GM18508 (cell line): ENCODE measurements around the gene SFI1.
"Not testable (repeated sequence)": the region's sequence is repeated elsewhere in the genome, so short reads cannot be mapped to it uniquely, and the experiment has no call there.

ENCODE experiments used
- ATAC-seq: cut with Tn5 transposase; IDR thresholded peaks from one replicate; pipeline ENCODE4 v1.9.1; 2021; ENCODE audit warnings: moderate number of reproducible peaks; ENCODE audit not compliant: insufficient read depth, unreplicated experiment

SFI1 gene

DNA sequence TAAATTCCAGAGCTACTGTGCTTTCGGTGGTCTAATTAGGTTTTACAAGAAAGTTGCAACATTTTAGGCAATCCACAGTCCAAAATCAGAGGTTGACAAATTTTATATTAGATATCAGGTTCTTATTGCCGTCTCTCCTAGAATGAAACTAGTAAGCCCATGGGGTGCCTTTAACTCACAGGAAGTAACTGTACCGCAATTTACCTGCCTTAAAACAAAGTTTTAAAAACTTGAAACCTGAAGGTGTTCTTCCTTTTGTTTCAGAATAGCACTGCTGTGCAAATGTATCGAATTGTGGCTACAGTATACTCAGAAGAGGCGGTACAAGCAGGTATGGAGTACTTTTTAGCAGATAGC is 88.4 kb downstream of the SFI1 start:
- ATAC-seq = no peak

DNA sequence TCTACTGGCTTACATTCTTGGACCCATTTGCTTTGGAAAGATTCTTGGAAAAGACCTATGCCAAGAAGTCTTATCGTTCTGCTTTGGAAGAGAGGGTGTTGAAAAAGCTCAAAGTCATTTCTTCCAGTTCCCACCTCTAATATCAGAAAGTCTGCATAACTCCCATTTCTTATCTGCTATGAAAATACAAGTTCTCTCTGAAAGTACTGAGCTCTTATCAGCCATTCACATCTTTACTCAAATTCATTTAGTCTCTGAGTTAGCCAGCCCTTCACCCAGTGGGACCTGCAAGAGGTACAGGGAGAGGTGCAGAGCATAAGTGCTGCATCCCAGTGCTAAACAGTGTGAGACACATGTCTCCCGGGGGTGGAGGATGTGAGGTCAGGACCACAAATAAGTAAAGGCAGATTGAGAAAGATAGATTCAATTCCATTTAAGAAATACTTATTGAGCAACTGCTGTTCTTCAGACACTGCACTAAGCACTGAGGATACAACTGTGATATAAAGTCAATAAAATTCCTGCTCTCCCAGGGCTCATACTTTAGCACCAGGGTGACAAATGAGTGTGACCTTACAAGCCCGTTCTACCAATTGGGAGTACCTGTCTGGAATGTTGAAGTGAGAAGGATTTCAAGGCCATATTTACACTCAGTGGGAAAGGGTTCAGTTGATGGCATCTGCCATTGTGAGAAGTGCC is 89.0 kb downstream of the SFI1 start:
- ATAC-seq = no peak

DNA sequence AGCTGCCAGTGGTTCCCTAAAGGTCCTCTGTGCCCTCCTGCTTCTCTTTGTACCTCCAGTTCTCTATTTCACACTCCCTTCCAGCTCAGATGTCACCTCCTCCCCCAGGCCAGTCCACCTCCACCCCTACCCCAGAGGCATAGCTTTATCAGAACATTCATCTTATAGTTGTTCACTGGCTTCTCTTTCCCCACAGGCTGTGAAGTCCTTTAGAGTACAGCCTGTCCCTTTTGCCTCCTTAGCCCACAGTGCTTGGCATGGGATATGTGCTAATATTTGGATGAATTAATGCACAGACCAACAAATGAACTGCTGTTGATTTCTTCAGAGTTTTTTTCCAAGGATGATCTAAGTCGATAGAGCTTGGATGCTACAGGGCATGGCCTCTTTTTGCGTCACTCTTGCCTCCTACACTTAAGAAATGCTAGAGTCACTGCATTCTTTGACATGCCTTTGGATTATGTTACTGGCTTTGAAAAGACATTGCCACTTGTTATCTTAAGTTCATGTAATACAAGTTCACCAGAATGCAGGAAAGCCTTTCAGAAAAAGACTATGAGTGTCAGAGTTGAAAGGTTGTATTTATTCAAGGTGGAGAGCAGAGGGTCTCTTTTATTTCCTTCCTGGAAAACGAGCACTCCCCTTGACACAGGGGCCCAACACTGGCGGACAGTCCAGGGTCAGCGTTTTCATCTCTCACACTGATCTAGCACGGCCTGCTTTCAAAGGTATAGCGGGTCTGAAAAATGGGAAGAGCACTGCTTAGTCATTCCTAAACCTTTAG is 90.0 kb downstream of the SFI1 start:
- no peak for ATAC-seq

DNA sequence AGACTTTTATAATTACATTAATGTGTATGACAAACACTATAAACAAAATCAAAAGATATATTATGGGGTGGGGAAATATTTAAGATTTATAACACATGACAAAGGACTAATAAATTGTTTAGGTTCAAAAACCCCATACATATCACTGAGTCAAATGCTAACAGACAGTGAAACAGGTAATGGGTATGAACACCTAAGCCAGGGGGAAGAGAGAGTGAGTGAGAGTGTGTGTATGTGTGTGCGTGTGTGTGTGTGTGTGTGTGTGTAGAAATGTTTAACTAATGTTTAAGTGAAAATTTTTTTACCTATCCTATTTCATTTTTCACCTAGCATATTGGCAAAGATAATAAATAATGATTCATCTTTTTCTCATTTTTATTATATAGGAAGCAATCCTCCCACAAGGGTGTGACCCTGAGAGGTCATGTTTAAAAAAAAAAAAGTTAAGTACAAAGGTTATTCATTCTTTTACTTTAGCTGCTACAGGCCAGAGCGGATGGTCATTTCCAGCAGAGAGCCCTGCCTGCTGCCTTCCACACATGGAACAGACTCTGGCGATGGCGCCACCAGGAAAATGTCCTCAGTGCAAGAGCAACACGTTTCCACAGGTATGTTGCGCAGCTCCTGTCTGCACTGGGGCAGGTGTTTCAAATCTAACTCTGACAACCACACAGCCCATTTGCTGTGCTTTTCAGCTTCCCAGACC is 92.8 kb downstream of the SFI1 start:
- ATAC-seq = no peak

DNA sequence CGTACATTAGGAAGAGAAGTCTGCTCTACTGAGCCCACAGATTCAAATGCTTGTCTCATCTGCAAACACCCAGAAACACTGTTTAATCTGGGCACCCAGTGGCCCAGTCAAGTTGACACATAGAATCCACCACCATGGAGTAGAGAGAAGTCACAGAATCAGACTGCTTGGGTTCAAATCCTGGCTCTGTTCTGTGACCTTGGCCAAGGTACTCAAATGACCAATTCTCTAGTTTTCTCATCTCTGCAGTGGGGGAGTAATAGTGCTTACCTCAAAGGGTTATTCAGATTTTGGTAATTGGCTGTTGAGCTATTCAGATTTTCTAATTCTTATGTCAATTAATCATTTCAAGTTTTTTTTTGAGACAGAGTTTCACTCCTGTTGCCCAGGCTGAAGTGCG is 93.8 kb downstream of the SFI1 start:
- ATAC-seq = not testable (repeated sequence)

DNA sequence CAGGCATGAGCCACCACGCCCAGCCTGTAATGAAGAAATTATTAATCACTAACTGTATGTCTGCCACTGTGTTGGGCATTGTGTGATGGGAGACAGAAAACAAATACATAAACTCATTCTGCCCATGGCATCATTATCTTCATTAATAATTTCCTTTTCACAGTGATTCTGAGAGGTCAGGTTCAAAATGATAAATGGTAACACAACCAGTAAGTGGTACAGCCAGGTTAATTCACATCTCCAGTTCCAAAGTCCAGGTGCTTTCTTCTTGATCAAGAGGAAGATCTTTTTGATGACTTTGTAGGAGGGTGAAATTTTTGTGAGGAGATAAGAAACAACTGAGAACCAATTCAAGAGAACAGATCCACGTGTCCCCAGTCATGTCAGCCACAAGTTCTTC is 98.9 kb downstream of the SFI1 start:
- ATAC-seq = no peak

DNA sequence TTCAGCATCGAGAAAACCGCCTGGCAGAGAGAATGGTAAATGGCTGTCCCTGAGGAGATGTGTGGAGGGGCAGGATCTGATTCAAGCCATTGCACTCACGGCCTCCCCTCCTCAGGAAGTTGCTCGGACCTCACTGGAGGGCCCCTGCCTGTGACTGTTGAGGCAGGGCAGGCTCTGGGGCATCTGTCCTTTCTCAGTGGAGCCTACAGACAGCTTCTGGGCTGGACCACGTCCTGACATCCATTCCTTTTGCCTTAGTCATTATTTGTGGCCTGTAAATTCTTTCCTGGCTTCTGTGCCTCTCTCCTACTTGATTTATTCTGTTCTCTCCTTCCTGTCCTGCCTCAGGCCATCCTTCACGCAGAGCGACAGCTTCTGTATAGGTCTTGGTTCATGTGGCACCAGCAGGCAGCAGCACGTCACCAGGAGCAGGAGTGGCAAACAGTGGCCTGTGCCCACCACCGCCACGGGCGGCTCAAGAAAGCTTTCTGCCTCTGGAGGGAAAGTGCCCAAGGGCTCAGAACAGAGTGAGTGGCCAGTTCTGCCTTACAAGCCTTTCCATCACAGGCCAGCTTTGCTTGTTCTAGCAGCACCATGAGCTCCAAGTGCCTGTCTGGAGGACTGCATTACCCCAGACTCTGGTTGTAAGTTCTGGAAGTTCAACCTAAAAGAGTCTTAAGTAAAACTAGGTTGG is 106.1 kb downstream of the SFI1 start:
- no peak for ATAC-seq

DNA sequence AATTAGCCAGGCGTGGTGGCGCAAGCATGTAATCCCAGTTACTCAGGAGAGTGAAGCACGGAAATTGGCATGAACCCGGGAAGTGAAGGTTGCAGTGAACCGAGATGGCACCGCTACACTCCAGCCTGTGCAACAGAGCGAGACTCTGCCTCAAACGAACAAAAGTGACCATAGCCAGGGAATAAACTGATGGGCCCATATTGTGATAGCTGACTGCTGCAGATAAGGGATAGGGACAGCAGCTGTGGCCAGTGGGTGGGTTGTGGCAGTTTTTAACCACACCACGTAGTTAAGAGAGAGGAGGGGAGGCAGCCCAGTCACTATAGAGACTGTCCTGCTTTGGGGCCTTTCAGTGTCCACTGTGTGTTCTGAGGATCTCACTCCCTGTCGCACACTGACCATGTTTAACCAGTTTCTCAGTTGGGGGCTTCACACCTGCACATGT is 106.8 kb downstream of the SFI1 start:
- no peak for ATAC-seq

DNA sequence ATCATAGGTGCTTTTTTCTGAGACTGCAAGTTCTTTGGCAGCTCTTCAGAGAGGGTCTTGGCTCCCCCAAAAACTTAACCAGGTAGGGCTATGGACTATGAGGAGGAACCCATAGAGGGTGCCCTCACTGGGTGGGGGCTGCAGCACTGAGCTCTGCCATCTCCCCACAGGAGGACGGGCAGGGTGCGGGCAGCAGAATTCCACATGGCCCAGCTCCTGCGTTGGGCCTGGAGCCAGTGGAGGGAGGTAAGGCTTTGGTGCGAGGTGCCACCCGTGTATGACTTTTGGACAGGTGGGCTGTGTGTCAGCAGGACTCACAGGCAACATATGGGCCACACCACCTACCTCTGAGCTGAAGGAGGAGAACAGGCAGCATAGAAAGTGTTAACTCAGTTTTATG is 107.2 kb downstream of the SFI1 start:
- ATAC-seq = no peak

DNA sequence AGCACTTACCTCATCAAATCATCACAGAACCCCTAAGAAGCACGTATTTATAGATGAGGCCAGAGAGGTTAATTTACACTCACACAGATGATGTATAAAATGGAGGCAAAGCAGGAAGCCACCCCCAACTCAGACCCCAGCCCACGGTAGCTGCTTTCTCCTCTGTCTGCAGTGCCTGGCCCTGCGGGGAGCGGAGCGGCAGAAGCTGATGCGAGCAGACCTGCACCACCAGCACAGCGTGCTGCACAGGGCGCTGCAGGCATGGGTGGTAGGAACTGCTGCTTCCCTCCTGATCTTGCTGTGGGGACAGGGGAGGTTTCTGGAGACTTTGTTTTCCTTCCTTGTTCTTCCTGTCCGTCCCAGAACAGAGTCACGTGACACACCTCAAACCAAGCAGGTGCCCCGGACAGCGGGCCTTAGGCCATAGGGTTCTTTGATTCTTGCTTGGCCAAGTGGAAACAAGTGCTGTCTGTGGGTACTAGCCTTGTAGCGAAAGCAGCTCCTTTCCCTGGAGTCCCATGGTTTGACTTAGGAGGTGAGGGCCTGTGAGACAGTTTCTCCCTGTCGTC is 107.9 kb downstream of the SFI1 start:
- no peak for ATAC-seq

DNA sequence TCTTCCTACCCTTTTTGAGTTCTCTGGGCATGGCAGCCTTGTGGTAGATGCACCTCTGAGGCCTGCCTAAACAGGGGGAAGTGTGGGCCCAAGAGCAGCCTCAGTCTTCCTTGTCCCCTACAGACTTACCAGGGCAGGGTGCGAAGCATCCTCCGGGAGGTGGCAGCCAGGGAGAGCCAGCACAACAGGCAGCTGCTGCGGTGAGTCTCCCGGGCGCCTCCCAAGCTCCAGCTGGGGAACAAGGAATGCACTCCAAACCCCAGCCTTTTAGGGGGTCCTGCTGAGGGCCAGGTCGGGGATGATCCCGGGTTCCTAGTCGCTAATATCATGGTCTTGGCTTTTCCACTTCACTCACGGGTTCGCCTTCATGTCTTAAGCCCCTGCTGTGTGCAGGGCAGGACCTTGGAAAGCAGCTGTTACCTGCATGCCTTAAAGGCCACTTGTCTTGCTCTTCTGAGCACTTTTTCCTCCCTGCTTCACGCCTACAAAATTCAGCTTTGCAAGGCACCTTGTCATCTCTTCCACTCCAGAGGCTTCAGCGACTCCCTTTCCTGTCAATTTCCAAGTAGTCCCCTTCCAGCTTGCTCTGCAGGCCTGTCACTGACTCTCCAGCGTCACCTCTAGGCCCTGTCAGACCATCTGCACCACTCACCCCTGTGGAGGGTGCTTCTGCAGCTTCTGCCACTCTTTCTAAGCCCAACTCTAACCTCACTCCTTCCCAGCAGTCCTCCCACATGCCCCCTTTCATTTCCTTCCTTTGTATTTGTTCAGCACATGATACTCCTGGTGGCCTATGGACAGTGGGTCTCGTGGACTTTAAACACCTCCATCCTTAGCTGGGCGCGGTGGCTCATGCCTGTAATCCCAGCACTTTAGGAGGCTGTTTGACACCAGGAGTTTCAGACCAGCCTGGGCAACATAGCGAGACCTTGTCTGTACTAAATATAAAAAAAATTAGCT is 108.7 kb downstream of the SFI1 start:
- no peak for ATAC-seq

DNA sequence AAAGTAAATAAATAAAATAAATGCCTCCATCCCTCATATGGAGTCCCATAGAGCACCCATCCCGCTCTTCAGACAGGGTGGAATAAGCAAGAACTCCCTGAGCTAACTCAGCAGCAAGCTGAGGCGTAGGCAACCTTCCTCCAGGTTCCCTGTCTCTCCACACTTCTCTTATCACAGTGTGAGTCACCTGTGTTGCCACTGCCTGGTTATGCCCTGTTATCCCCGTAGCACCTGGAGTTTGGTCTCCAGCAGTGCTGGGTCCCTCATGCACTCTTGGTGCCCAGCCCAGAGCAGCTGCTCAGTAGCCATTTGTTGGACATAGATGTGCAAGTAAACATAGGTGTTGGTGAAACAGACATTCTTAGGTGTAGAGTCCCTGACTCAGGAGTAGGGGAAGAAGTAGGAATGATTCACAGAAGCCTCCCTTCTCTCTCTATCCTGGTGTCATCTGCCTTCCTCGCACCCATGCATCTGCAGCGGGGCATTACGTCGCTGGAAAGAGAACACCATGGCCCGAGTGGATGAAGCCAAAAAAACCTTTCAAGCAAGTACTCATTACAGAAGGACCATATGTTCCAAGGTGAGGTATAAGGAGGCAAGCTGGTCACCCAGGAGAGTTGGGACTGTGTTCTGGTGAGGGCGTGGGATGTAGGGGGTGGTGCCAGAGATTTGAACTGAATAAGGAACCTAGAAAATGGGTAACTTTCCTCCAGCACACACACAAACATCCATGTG is 109.7 kb downstream of the SFI1 start:
- ATAC-seq = no peak

DNA sequence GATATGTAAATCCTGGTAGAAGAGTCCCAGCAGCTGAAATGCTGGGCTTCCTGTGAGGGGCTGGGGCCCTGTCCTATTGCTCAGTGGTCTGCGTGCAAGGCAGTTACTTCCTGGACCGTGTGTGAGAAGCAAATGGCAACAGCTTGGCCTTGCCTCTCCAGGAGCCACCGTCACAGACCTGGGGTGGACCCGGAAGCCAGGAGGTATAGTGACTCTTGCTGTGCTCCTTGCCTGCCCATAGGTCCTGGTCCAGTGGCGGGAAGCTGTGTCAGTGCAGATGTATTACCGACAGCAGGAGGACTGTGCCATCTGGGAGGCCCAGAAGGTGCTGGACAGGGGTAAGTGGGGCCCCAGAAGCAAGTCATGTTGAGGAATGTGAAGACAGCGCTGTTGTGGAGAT is 111.4 kb downstream of the SFI1 start:
- no peak for ATAC-seq

DNA sequence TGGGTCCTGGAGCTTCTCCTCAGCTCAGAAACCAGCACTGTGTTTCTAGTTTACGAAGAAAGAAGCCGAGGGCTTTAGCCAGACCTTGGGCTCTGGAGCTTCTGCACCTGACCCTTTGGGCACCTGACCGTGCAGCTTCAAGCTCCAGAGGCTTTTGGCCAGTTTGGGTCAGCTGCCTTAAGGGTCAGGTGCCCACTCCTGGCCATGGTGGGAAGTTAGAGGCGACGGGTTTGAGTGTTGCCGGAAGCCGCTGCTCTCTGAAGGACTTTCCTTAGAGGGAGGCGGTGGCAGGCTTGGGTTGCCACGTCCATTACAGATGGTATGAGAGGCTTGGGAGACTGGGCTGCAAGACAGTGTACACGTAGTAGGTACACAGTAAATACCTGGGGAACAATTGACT is 113.4 kb downstream of the SFI1 start:
- ATAC-seq = no peak

DNA sequence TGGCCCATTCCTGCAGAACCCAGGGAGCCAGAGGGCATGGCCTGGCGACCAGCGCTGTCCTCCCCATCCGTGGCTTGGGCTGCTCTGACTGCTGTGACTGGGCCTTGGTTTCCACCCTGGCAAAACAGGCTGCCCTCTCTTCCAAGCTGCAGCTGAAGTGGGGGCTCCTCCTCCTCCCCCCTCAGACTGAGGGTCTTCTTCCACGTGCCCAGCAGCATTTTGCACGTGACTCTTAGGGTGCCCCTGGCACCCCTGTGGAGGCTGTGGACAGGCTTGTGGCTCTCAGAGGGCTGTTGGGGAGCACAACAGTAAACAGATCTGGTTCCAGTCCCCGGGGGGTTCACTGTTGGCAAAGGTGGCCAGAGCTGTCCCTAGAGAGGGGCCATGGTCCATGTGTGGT is 114.3 kb downstream of the SFI1 start:
- no peak for ATAC-seq

DNA sequence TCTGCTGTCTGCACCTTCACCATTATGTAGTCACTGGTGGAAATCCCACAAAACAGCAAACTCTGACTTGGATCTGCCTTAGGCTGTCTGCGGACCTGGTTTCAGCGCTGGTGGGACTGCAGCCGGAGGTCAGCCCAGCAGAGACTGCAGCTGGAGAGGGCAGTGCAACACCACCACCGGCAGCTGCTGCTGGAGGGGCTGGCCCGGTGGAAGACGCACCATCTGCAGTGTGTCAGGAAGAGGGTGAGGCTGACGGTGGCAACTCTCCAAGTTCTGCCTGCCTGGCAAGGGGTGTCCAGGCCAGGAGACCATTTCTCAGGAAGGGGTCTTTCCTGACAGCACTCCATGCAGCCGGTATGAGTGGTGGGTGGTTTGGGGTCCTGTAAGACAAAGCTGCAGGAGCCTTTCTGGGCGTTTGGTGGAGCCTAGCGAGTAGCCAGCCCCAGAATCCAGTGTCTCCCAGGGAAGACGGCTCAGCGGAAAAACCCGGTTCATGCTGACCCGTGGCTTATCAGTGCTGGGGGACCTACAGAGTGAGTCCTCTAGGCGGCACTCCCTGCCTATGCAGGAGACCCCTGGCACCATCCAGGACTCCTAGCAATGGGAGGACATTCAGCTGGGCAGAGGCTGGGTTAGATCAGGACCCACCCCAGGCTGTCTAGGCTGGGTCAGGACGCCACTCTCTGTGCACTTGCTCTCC is 114.9 kb downstream of the SFI1 start:
- no peak for ATAC-seq

DNA sequence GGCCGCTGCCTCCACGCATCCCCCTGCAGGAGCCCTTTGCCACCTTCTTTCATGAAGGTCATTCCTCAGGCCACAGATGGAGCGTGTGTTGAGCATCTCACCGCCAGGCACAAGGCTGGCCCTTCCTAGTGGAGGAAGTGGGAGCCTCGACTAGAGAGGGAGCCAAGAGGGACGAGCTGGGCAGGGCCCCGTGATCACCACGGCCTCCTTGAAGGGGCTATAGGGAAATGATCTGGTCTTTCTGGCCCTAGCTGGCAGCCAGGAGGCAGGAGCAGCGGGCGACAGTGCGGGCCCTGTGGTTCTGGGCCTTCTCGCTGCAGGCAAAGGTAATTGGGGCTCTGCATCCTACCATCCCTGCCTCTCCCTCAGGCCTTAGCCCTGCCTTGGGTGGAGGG is 116.6 kb downstream of the SFI1 start:
- ATAC-seq = no peak

DNA sequence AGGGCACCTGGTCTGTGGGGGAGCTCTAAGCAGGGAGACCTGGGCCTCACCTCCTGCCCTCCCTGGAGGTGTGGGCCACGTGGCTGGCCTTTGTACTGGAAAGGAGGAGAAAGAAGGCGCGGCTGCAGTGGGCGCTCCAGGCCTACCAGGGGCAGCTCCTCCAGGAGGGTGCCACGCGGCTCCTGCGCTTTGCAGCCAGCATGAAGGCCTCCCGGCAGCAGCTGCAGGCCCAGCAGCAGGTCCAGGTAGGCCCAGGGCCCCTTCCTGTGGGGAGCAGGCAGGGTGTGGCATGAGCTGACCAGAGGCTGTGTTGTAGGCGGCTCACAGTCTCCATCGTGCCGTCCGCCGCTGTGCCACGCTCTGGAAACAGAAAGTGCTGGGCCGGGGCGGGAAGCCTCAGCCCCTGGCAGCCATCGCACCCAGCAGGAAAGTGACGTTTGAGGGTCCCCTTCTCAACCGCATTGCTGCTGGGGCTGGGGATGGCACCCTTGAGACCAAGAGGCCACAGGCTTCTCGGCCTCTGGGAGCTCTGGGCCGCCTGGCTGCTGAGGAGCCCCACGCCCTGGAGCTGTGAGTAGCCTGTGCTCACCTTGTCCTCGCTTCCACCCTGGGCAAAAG is 117.1 kb downstream of the SFI1 start:
- ATAC-seq = no peak
